Stimulated activated CD8-positive, alpha-beta memory T cell treated with anti-CD3 and anti-CD28 coated beads, Interleukin-7, amount 100 ng/mL, for 48 hours (primary cell): ENCODE data around the gene SCARB1.

Experiments
- DNase-seq, 2 donors: peaks; one replicate each; pipeline ENCODE4 v3.0.0-alpha.2; 2020; ENCODE audit warnings: low read depth in 1 of 2; ENCODE audit errors: extremely low read depth in 1 of 2

The SCARB1 gene

GRCh38 chr12:124824195-124824594 lies 39.5 kb downstream of the SCARB1 start:
- no peak for DNase-seq

- no peak for DNase-seq
Measured at GRCh38 chr12:124823272-124823970, 40.2 kb downstream of the SCARB1 start.

- no peak for DNase-seq
Measured at GRCh38 chr12:124822218-124822617, 41.4 kb downstream of the SCARB1 start.

GRCh38 chr12:124821252-124822200 lies 42.1 kb downstream of the SCARB1 start:
- DNase-seq: no peak

- no peak for DNase-seq
Measured at GRCh38 chr12:124820199-124820598, 43.5 kb downstream of the SCARB1 start.

- no peak for DNase-seq
Measured at GRCh38 chr12:124819525-124819924, 44.1 kb downstream of the SCARB1 start.

- no peak for DNase-seq
Measured at GRCh38 chr12:124819080-124819479, 44.6 kb downstream of the SCARB1 start.

- no peak for DNase-seq
Measured at GRCh38 chr12:124817076-124818000, 46.3 kb downstream of the SCARB1 start.

- no peak for DNase-seq
Measured at GRCh38 chr12:124816295-124816854, 47.3 kb downstream of the SCARB1 start.

GRCh38 chr12:124814741-124815613 lies 48.7 kb downstream of the SCARB1 start:
- DNase-seq: no peak

GRCh38 chr12:124813782-124814181 lies 49.9 kb downstream of the SCARB1 start:
- DNase-seq: no peak

GRCh38 chr12:124812979-124813378 lies 50.7 kb downstream of the SCARB1 start:
- no peak for DNase-seq

GRCh38 chr12:124812356-124812755 lies 51.3 kb downstream of the SCARB1 start:
- DNase-seq: no peak

- DNase-seq: no peak
Measured at GRCh38 chr12:124811633-124812032, 52.0 kb downstream of the SCARB1 start.

- no peak for DNase-seq
Measured at GRCh38 chr12:124809878-124810277, 53.8 kb downstream of the SCARB1 start.

- DNase-seq: no peak
Measured at GRCh38 chr12:124809391-124809790, 54.3 kb downstream of the SCARB1 start.

GRCh38 chr12:124808272-124808671 lies 55.4 kb downstream of the SCARB1 start:
- no peak for DNase-seq

- no peak for DNase-seq
Measured at GRCh38 chr12:124805876-124806668, 57.6 kb downstream of the SCARB1 start.

GRCh38 chr12:124805050-124805449 lies 58.6 kb downstream of the SCARB1 start:
- DNase-seq: no peak
